HG03196 (cell line): ENCODE measurements around the gene DEFB131B.
"Not testable (repeated sequence)": the region's sequence is repeated elsewhere in the genome, so short reads cannot be mapped to it uniquely, and the experiment has no call there.

Source experiments
- ATAC-seq: cut with Tn5 transposase; IDR thresholded peaks from one replicate; pipeline ENCODE4 v1.9.1; 2021; ENCODE audit not compliant: unreplicated experiment

The DEFB131B gene

GRCh38 chr11:71878059-71878458 lies at the start of gene DEFB131B:
TSS of gene DEFB131B (plus strand) at chr11:71878453. CDS start at chr11:71878453, 0 bp downstream.
- not testable (repeated sequence) for ATAC-seq

GRCh38 chr11:71829247-71829646 lies 49.0 kb upstream of the DEFB131B start:
- ATAC-seq = not testable (repeated sequence)

GRCh38 chr11:71829686-71830085 lies 48.6 kb upstream of the DEFB131B start:
- ATAC-seq = not testable (repeated sequence)

- ATAC-seq = not testable (repeated sequence)
These were observed 45.4 kb upstream of the DEFB131B start, which contains the start of gene DEFB108B for GRCh38 chr11:71832811-71833210. TSS of gene DEFB108B (plus strand) at chr11:71833200. CDS start at chr11:71833200, 0 bp downstream.

GRCh38 chr11:71842720-71843119 lies 35.5 kb upstream of the DEFB131B start:
- ATAC-seq = not testable (repeated sequence)

- ATAC-seq = not testable (repeated sequence)
These were observed 34.9 kb upstream of the DEFB131B start for GRCh38 chr11:71843355-71843754.

GRCh38 chr11:71843858-71844257 lies 34.4 kb upstream of the DEFB131B start:
- no peak for ATAC-seq

GRCh38 chr11:71853895-71854294 lies 24.4 kb upstream of the DEFB131B start:
- ATAC-seq = not testable (repeated sequence)

- ATAC-seq = not testable (repeated sequence)
These were observed 22.4 kb upstream of the DEFB131B start for GRCh38 chr11:71855880-71856279.

- not testable (repeated sequence) for ATAC-seq
These were observed 17.4 kb upstream of the DEFB131B start for GRCh38 chr11:71860835-71861234.

- ATAC-seq = not testable (repeated sequence)
These were observed 14.2 kb upstream of the DEFB131B start for GRCh38 chr11:71863978-71864627.

- ATAC-seq = not testable (repeated sequence)
These were observed 11.0 kb upstream of the DEFB131B start for GRCh38 chr11:71867209-71867608.

- ATAC-seq = not testable (repeated sequence)
These were observed 8.3 kb upstream of the DEFB131B start for GRCh38 chr11:71869931-71870330.

GRCh38 chr11:71870661-71871060 lies 7.6 kb upstream of the DEFB131B start:
- not testable (repeated sequence) for ATAC-seq

- ATAC-seq = not testable (repeated sequence)
These were observed 2.0 kb upstream of the DEFB131B start for GRCh38 chr11:71876262-71876661.

GRCh38 chr11:71885806-71886205 lies 7.6 kb downstream of the DEFB131B start:
- not testable (repeated sequence) for ATAC-seq

- ATAC-seq = not testable (repeated sequence)
These were observed 10.2 kb downstream of the DEFB131B start for GRCh38 chr11:71888335-71889010.

GRCh38 chr11:71889181-71889872 lies 11.1 kb downstream of the DEFB131B start:
- ATAC-seq = not testable (repeated sequence)

GRCh38 chr11:71895961-71896360 lies 17.7 kb downstream of the DEFB131B start:
- ATAC-seq = no peak

GRCh38 chr11:71901137-71901536 lies 22.9 kb downstream of the DEFB131B start:
- not testable (repeated sequence) for ATAC-seq

GRCh38 chr11:71908218-71908617 lies 30.0 kb downstream of the DEFB131B start:
- no peak for ATAC-seq
